Right hindlimb (tissue), 1 donor: ENCODE results near the gene PCP4L1.
"Not testable (repeated sequence)": the region's sequence is repeated elsewhere in the genome, so short reads cannot be mapped to it uniquely, and the experiment has no call there.

ENCODE experiments used
- DNase-seq: peaks from one replicate; pipeline ENCODE4 v3.0.0-alpha.2; 2018

Gene PCP4L1

DNA sequence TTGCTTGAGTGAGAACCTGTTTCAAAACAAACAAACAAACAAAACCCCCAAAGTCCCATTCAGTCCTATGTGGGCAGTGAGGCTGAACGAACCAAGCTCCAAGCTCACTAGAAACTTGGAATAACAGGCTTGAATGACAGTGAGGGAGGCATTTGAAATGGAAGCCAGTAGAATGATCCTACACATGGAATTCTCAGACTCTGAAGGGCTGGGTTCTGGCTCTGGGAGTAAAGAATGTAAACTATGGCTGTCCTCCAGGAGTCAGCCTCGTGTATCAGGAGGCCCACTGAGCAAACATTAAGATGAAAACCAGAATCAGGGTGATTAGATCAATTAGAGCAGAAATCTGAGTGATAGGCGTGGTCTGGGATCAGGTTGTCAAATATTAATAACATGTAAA lies 14.9 kb downstream of the PCP4L1 start:
- no peak for DNase-seq

DNA sequence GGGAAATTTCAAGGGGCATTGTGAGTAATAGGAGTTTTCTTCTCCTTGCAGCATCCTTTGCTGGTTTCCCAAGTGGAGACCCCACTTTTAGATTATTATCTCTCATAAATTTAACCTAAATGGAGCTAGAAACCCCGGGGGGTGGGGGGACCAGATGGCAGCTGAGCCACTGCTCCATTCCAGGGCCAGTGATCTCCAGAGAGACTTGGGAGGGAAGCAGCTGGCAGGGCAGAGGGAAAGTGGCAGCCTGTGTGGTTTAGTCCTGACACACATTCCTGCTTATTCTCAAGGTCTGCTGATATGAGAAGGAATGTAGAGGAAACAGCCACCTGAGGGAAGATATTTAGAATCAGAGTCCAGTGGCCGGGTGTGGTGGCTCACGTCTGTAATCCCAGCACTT lies 16.3 kb downstream of the PCP4L1 start:
- DNase-seq, result no peak

DNA sequence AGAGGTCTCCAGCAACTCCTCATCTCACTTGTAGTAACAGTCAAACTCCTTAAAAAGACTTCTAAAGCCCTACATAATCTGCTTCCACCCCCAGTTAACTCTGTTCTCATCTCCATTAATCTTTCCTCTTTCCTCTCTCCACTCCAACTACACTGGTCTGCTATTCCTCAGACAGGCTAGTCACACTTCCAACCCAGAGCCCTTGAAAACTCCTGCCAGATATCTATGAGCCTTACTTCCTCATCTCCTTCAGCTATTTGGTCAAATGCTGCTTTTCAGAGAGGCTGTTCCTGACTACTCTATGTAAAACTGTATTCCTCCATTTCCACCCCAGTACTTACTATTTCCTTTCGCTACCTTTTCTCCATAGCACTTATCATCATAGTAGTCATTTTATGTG lies 24.4 kb downstream of the PCP4L1 start:
- no peak for DNase-seq

DNA sequence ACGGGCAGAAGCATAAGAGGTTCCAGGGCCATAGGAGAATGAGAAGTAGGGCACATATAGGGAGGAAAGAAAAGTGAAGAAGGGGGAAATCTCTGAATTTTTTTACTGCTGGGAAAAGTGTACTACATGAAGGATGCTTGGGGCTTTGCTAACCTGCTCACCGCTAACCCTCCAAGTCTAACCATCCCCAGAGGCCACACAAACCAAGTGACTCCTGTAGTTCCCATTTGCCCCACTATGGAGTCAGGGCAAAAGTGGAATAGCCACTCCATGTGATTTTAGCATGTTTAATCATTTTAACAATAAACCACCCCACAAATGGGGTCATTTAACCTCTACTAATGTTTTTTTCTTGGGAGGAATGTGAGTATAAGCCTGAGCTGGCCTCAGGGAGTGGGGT lies 26.6 kb downstream of the PCP4L1 start:
- no peak for DNase-seq

DNA sequence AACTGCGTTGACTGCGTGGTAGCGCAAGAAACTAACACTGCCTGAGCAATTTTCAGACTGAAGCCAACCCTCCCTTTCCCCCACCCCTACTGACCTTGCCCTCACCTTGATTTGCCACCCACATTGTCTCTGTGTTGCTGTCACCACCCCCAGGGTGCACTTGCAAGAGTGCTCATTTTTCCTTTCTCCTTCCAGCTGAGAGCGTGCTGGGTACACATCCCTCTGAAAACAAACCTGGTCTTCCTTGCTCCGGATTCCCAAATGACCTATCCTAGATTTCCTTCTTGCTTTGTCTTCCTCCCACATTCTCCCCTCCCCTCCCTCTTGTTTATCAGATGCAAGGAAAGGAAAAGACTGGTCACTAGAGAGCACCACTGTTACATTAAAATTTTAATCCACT lies 27.0 kb downstream of the PCP4L1 start:
- no peak for DNase-seq

DNA sequence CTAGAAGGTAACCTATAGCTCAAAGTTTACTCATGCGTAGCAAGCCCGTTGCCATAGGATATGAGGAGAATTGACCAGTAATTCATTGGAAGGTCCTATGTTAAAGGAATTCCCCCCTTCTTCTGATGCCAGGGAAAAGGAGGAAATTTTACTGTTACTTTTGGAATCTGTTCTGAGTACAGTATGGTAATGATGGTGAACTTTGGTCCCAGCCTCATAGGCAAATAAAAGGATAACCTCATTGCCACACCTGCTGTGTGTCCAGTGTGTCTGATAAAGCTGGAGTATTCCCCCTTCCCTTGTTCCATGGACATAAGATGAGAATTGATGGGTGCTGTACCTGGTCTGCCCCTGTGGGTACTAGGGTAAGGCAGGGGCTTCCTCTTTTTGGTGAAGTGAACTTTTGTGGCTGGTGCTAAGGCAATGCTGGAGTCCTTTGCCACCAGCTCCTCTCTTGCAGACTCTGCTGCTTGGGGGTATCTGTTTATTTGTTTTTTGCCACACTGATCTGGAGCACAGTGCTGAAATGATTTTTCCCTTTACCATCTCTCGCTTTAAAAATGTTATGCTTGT lies 29.0 kb downstream of the PCP4L1 start:
- DNase-seq, result no peak

DNA sequence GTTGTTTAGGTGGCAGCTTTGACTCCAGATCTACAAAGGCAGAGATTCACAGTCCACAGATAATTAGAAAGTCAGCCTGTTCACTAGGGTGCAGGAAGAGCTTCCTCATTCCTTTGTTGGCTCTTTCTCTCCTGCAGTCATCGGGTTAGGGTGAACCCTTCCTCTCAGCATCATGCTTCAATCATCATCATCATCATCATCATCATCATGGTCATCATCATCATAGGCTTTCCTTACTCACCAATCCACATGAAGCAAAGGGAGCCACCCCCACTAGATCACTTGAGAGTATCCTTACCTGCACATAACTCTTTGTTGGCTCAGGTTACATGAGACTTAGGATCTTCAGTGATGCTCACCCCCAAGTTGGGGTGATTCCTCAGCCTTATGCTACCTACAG lies 32.2 kb downstream of the PCP4L1 start:
- DNase-seq, result no peak

DNA sequence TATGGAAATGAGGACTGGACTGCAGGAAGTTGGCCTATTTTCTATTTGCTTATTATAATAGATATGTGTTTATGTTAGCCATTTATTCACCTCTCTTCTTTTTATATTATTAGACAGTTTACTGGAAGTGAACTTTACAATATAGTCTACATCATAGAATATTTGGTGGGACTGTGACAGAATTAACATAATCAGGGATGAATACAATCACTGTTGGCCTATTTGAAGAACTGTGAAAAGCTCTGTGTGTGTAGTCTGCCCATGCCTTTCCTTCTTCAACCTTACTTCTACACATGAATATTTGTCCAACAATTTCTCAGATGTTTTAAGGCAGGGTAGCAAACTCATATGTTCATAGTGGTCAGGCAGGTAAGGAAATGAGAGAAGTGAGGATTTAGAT lies 38.9 kb downstream of the PCP4L1 start:
- DNase-seq, result no peak

DNA sequence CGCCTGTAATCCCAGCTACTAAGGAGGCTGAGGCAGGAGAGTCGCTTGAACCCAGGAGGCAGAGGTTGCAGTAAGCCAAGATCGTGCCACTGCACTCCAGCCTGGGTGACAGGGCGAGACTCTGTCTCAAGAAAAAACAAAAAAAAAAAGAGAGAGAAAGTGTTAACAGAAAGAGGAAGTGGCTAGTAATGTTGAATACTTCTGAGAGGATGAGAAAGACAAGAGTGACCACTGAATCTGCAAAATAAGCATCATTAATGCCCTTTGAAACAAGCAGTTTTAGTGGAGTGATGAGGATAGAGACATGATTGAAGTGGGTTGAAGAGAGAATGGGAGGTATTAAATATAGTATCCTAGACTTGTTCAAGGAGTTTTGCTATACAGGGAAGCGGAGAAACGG lies 39.6 kb downstream of the PCP4L1 start:
- no peak for DNase-seq

DNA sequence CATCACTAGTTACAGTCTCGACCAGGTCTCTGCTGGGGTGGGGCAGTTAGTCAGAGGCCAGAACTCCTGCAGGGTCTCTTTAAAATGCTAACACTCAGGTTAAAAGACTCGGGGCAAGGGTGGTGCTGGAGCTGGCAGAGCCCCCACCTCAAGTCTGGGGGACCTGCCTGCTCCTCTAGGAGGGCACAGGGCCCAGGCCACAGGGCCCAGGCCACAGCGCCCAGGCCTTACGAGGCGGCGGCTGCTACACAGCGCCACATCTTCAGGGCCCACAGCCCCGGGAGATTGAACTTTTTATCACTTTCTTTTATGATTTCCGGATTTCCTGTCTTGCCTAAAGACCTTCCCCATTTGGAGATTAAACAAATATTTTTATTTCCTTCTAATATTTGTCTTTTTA lies 40.8 kb downstream of the PCP4L1 start:
- no peak for DNase-seq

DNA sequence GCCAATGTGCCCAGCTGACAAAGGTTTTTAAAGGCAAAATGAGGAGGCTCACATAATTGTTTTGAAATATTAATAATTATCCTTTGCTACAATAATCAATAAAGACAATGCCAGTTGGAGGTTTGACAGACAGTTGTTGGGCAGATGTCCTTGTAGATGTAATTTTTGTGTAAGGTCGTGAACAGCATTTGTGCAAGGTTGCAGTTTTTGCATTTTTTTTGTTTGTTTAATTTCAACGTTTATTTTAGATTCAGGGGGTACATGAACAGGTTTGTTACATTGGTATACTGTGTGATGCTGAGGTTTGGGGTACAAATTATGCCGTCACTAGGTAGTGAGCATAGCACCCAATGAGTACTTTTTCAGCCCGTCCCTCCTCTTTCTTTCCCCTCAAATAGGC lies 41.9 kb downstream of the PCP4L1 start:
- no peak for DNase-seq

DNA sequence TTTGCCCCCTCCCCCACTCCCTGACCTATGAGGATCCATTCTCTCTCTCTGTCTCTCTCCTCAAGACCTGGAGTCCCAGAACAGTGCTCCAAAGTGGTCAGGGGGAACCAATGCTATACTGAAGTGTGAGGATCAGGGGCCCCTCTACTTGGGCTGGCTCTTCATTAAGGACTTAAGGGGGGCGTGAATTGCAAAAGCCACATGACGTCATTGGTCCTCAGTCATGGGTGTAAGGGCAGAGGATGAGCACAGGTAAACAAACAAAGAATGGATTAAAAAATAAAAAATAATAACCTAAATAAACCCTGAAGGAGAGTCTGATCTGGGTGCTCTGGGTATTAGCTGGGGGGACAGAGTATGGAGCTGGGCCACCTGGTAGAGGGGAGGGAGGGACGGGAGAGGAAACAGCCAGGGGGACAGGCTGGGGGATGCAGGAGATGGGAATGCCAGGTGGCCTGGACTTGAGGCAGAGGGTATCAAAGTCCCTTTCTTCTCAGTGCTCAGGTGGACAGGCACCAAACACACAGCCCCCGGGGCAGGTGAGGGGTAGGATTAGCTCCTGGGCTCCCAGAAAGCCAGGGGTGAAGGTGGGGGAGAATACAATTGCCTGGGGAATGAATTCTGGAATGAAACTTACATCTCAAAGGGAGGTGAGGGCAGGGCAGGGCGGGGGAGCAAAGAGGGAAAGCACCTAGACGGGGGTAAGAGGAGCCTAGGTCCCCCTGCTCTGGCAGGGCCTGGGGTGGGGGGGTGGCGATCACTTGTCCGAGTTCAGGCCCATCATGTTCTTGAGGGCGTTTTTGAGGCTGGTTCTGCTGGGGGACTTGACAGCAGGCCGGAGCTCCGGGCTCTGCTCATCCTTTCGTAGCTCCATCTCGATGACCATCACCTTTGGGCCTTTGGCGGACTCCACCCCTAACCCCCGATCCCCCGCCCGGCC lies 46.7 kb downstream of the PCP4L1 start:
- no peak for DNase-seq

DNA sequence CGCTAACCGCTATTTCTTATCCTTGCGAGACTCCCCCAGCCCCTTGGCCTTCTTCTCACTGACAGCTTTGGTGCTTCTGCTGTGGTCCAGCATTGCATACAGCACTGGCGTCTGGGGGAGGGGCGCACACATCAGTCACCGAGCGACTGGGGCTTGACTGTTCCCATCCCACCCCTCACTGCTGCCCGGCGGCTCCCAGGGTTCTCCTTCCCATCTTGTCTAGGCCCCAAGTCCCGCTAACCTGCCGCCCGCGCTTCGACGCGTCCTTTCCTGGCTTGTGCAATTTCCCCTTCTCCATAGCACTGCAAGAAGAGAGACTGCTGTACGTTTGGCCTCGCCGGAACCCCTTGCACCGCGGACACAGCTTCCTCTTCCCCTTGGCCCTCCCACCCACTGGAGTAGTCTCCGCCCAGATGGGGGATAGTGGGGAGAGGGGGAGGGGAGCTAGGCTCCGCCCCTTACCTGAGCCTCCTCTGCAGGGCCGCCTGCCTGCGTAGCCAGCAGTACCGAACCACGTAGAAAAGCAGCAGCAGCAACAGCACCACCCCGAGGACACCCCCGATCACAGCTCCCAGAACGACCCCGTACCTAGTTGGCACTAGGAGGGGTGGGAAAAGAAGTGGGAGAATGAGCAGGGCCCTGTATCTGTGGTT lies 47.4 kb downstream of the PCP4L1 start:
- DNase-seq, result peak; percentile 79

DNA sequence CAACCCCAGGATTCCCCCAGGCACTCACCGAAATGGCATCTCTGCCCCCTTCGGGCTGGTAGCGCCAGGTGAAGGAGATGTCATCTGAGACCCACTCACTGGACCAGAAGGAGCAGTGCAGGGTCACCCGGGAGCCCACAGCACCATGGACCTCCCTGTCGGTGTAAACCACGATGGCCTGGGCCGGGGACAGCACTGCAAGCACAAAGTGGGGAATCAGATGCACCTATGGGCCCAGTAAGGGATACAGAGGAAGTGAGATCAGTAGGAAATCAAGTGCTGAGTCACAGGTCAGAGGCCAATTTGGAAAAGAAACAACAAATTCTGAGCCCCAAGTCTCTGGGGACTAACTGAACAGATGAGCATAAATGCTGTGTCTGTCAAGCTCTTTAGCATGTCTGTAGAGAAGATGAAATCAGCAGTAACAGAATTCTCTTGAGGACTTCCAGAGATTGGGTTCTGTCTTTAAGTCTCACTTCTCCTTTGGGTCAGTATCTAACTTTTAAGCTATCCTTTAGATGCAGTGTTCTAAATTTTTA lies 48.8 kb downstream of the PCP4L1 start:
- no peak for DNase-seq

DNA sequence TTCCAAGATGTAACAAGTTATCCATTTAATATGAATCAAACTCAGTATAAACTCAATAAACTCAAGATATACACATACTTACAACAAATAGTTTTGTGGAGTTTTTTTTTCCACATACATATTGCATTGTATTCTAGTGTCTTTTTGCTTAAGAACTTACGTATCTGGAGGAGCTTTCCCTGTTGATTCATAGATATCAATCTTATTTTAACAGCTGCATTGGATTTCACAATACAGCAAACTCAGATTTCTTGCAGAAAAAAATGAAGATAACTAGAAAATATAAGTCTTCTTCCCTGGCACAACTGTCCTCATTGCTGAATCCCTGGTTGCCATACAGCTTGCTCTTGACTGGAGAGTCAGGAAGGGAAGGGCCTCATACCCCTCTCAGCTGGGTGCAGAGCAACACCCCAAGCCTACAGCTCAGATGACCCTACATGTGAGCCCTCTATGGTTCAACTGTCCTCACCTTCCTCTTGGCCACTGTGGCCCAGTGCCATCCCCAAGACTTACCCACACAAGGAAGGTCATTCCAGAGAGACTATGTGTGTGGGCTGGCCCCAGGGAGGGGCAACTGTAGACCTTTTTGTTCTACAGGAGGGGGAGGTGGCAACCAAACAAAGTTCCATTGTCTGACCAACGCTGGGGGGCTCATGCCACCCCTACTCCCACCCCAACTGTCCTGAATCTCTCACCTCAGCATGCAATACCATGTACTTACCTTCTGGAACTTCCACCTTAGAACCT lies 49.5 kb downstream of the PCP4L1 start:
- no peak for DNase-seq

DNA sequence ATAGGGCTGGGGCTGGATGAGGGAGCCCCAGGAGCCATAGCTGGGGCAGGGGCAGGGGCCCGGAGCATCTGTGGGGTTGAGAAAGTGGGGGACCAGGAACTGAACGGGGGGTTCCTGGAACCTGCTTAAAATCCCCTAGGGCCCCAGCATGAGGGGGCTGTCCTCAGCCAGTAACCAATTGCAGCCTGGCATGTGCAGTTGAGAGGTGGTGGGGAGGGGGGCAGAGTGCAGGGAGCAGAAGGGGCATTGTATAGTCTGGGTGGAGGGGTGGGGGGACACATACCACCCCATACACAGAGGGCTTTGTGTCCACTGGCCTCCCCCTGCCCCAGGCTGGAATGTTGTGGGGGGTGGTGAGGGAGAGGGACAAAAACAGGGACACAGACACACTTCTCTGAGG lies 51.3 kb downstream of the PCP4L1 start, which contains the start of gene MPZ:
Gene MPZ, minus strand, starts transcription at position 101 of the 400 bp plus-strand sequence. Its CDS starts 63 bp downstream, at position 38.
- DNase-seq, result no peak

DNA sequence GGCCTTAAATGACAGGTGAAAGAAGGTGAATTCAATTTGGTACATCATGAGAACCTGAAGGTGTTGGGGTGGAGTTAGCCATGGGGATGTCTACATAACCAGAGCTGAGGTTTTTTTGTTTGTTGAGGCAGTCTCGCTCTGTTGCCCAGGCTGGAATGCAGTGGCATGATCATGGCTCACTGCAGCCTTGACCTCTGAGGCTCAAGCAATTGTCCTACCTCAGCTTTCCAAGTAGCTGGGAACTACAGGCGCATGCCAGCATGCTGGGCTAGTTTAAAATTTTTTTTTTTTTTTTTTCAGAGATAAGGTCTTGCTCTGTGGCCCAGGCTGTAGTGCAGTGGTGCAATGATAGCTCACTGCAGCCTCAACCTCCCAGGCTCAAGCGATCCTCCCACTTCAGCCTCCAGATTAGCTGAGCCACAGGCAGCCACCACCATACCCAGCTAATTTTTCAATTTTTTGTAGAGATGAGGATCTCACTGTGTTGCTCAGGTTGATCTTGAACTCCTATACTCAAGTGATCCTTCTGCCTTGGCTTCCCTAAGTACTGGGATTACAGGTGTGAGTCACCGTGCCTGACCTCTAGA lies 53.1 kb downstream of the PCP4L1 start:
- DNase-seq, result no peak

DNA sequence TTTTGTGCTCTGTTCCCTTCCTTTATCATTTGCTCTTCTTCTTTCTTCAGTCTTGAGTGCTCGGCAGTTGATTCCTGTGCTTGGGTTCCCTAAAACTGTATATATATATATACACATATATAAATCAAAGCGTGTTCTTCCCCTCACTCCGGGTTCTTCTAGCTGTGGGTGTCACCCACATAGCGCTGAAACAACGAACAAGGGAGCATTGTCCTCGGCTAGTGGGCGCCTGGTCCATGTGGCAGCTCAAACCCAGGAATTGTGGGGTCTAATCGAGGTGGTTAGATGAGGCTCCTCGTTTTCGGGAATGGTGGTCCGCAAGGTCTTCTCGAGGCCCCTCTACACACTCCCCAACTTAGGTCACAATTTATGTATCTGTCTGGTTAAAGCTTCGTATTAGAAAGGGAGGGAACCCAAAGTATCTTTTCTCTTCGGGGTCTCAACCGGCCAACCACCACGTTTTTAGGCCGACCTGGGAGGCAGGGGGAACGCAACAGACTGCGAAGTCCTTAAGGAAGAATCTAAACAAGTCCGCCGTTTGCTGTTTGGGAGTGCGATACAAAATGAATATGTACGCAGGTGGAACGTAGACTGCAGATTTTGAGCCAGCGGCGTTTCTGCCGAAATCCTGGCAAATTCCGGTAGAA lies 55.1 kb downstream of the PCP4L1 start:
- DNase-seq, result no peak

DNA sequence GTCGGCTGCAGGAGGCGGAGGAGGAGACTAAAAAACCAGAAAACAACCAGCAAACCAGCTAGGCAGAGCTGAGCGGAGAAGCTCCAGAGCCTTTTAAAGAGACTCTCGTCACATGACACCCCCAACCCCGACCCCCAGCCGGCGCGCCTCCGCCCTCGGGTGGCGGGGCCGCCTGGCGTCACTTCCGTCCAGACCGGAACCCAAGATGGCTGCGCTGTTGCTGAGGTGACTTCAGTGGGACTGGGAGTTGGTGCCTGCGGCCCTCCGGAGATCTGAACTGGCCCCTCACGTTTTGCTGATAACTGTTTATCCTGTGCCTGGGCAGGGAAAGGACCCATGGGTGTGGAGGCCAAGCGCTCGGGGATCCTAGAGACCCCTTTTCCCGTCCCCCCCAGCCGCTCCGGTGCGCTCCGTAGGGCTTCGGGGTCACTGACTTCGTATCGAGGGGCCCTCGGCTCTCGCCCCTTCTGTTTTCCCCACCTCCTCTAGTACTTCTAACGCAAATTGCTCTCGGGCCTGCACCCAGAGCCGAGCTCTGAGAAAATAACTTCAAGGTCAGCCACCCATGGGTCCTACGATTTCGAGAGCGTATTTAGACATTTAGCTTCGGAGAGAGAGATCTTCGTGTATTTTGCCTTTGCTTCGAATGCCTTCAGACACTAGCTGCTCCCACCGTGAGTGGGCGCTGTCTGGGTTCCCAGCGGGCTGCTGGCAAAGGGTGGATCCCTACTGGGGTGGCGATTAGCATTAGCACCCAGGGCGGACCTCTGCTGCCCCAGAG lies 55.8 kb downstream of the PCP4L1 start, which contains the start of gene SDHC:
Gene SDHC, plus strand, starts transcription at position 181 of the 781 bp plus-strand sequence. Its CDS starts 25 bp downstream, at position 206.
- peak; percentile 94 for DNase-seq

DNA sequence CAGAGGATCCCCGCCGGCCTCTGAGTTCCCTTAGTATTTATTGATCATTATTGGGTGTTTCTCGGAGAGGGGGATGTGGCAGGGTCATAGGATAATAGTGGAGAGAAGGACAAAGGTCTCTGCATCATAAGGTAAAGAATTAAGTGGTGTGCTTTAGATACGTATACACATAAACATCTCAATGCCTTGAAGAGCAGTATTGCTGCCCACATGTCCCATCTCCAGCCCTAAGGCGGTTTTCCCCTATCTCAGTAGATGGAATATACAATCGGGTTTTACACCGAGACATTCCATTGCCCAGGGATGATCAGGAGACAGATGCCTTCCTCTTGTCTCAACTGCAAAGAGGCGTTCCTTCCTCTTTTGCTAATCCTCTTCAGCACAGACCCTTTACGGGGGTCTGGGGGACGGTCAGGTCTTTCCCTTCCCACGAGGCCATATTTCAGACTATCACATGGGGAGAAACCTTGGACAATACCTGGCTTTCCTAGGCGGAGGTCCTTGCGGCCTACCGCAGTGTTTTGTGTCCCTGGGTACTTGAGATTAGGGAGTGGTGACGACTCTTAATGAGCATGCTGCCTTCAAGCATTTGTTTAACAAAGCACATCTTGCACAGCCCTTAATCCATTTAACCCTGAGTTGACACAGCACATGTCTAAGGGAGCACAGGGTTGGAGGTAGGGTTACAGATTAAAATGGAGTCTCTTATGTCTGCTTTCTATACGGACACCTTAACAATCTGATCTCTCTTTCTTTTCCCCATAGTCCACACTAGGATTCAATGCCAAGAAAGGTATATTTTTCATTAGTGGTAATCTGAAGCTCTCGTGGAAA lies 57.5 kb downstream of the PCP4L1 start:
- DNase-seq, result not testable (repeated sequence)
